Left ventricle myocardium superior (tissue), 1 donor: ENCODE results near the gene EXOC4. TPM values are rescaled to one million over a fixed set of nuclear protein-coding genes. Genes with fewer than 3 reads are reported as not detected.
"Not testable (repeated sequence)": the region's sequence is repeated elsewhere in the genome, so short reads cannot be mapped to it uniquely, and the experiment has no call there.

ENCODE experiments used
- ATAC-seq: fragments of 200-7000 bp; cut with Tn5 transposase; one replicate; pipeline ENCODE4 v1.9.1; 2020; ENCODE audit warnings: mild to moderate bottlenecking, moderate library complexity
- DNase-seq: peaks from one replicate; pipeline ENCODE4 v3.0.0-alpha.2; 2020
- intact Hi-C: fragments of 100-400 bp; cut with micrococcal nuclease; formaldehyde crosslinking; loops from one replicate; pipeline ENCODE4 v1.11.0; 2022
- total RNA-seq: library from RNA; stranded (reverse); fragmentation: NEBNext Ultra II Directional; extraction: Animal tissue kit (Norgen Biotek cat#: 25700); gene quantifications from one replicate; pipeline ENCODE4 v1.2.1, GENCODE V29; 2021
- donor health status: DM: no; HTN: yes; CAD: no; lungs with severe emphysema.

The EXOC4 gene
- total RNA-seq, 1 donor from 2014 or later, result 38.4 TPM

DNA sequence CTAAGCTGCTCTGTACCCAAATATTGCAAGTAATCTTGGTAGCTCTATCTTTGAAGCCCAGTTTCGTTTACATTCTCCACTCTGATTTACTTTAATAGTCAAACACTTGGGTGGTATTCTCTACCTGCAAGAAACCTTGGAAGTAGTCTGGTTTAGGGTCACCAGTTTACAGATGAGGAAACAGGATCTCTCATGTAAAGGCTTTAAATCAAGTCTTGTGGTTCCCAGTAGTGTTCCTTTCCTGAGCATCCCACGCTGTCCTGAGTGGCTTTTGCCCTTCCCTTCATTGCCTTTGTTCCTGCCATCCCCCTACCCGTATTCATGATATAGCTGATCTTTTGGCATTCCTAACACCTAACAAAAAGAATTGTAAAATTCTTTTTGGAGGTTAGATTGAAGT is 20.3 kb downstream of the EXOC4 start:
- intact Hi-C loops, result no loop called here
- ATAC-seq (no peak), DNase-seq (no peak)

DNA sequence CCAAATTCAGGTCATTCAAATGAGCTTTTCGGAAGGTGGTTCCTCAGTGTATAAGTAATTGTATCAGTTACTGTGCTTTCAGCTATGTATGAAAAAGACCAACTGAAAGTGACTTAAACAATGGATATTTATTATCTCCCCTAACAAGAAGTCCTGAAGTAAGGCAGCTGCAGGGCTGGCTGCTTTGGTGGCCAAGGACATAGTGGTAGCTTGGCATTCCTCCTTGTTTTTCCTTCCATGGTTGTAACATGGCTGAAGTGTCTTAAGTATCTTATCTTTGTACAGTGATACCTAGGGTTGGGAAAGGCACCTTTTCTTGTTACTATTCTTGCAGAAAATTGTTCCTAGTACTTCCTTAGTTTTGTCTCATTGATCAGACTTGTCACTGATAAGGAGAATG is 21.4 kb downstream of the EXOC4 start:
- intact Hi-C loops, result no loop called here
- ATAC-seq, result no peak
- DNase-seq, result no peak

DNA sequence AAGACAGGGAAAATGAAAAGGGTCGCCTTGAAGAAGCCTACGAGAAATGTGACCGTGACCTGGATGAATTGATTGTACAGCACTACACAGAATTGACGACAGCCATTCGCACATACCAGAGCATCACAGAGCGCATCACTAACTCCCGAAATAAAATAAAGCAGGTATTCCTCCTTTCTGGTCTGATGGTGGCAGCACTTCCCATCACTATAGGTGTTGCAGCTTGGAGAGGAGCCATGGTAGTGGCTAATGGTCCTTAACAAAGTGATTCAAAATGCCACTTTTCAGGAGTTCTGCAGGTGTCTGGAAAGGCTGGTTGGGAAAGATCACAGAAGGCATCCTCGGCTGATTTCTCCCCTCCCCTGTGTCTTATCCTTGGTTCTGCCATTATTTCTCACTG is 22.1 kb downstream of the EXOC4 start:
- ATAC-seq, result no peak
- no peak for DNase-seq
- intact Hi-C loops, result no loop called here

DNA sequence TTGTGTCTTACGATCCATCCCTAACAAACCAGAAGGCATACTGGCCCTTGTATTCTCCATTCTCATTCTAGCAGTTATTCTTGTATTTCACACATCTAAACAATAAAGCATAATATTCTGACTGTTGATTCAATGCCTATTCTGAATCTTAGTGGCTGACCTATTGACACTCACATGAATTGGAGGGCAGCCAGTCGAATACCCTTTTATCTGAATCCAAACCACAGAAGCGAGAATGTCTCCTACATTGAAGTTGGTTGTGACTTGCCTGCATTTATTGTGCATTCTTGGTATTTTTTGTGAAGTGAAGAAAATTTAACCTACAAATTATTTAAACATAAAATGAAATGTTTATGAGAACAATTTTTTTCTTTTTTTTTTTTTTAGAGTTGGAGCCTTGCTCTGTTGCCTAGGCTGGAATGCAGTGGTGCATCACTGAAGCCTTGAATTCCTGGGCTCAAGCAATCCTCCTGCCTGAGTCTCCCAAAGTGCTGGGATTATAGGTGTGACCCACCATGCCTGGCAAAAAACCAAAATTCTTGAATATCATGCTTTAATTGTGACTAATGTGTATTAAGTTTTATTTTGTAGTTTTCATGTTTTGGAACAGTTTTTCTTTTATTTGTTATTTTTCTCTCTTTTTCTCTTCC is 22.7 kb downstream of the EXOC4 start:
- DNase-seq (no peak), ATAC-seq (no peak)
- intact Hi-C loops, result no loop called here

DNA sequence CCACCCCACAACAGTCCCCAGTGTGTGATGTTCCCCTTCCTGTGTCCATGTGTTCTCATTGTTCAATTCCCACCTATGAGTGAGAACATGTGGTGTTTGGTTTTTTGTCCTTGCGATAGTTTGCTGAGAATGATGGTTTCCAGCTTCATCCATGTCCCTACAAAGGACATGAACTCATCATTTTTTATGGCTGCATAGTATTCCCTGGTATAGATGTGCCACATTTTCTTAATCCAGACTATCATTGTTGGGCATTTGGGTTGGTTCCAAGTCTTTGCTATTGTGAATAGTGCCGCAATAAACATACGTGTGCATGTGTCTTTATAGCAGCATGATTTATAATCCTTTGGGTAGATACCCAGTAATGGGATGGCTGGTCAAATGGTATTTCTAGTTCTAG is 26.1 kb downstream of the EXOC4 start:
- ATAC-seq, intact Hi-C loops, DNase-seq: not testable (repeated sequence)

DNA sequence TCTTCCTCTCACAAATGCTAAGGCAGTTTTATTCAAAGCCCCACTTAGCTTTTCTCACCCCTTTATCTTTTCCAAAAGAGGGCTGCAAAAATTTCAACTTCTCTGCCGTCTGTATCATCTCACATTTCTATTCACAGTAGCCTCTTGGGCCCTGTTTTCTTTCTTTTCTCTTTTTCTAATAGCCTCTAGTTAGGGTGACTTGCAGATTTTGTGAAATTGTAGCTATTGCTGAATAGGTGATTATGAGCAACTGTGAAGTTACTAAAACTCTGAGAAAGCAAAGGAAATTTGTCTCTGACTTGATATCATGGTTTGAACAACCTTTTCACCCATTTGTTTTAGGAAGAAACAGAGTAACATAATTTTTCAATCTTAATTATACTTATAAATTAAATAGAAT is 29.2 kb downstream of the EXOC4 start:
- intact Hi-C loops, result no loop called here
- ATAC-seq (no peak), DNase-seq (no peak)

DNA sequence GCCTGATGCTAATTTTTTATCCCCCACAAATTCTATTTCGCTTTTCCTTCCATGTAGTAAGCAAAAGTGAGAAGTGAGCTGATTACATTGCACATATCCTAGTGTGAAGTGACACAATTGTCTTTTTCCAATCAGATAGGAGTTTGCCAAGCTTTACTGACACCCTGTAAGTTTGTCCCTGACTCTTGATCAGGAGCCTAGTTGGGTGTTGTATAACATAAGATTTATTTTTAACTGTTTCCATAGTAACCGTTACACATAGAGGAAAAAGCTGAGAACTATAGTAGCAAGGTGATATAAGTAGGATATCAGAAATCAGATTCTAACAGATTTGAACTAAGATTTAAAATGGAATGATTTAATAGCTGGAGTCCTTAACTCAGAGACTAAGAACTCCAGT is 31.2 kb downstream of the EXOC4 start:
- DNase-seq (no peak), ATAC-seq (peak; percentile 67)
- intact Hi-C loops, result no loop called here

DNA sequence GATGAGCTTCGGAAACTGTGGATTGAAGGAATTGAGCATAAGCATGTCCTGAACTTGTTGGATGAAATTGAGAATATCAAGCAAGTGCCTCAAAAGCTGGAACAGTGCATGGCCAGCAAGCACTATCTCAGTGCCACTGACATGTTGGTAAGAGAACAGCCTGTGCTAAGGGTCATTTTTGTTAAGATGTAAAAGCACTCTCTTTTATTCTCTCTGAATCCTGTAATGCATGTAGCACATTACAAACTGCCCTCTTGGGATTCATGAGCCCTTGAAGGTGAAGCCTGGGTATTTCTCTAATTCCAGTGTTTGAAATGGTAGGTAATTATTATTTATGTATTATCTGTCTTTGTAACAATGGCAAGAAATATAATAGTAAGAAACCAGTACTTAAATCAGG is 36.1 kb downstream of the EXOC4 start:
- intact Hi-C loops, result no loop called here
- DNase-seq (no peak), ATAC-seq (no peak)

DNA sequence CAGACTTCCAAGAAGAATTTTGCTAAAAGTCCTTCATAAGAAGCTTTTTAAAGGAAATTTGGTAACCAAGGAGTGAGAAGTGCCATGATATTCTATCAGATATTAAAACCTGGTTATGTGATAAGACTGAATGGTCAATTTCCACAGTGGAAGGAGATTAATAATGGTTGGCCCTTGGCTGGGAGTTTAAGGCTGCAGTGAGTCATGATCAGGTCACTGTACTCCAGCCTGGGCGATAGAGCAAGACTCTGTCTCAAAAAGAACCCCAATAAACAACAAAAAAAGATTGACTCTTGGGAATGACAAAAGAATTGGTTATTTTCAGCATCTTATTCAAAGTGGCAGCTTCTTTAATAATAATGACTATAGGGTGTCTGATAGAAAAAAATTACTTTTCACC is 37.2 kb downstream of the EXOC4 start:
- intact Hi-C loops, result no loop called here
- ATAC-seq (no peak), DNase-seq (no peak)

DNA sequence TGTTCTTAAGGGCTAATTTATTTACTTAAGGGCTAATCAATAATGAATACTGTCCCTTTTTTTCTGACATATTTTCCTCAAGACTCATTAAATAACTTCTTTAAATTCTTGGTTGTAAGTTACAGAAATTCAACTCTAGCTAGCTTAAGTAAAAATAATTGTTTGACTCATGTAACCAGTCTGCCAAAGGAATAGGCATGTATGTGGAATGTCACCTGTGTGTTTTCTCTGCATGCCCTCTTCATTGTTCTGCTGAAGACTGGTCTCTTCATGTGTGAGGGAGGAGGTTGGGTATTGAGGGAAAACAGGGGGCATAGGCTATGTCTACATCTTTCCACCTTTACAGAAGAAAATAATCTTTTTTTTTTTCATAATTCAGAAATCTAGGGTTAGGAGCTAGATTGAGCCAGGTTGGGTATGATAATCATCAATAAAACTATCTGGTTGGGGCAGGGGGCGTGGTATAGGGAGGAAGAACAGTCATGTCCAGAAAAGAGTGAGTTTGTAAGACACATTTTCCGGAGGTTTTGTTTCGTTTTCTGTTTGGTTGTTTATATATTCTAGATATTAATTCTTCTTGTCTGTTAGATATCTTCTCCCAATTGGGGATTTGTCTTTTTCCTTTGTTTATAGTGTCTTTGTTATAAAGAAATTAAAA is 37.9 kb downstream of the EXOC4 start:
- DNase-seq (no peak), ATAC-seq (no peak)
- intact Hi-C loops, result no loop called here

DNA sequence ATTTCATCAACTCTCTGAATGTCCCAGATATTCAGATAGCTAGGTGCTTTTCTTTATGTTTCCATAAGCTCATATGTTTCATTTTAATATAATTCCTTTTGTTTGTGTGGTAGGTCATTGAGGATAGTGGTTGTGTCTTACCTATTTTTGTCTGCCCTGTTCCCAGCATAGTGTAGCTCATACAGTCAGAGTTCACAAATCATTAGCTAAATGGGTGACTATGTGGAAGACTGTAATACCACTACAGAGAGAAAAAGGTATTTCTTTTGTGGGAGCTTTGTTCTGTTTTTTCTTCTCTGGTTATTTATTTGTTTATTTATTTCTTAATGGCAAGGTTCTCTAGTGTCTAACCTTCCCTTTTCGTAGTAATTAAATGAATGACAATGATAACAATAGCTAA is 39.8 kb downstream of the EXOC4 start:
- DNase-seq (no peak), ATAC-seq (no peak)
- intact Hi-C loops, result no loop called here

DNA sequence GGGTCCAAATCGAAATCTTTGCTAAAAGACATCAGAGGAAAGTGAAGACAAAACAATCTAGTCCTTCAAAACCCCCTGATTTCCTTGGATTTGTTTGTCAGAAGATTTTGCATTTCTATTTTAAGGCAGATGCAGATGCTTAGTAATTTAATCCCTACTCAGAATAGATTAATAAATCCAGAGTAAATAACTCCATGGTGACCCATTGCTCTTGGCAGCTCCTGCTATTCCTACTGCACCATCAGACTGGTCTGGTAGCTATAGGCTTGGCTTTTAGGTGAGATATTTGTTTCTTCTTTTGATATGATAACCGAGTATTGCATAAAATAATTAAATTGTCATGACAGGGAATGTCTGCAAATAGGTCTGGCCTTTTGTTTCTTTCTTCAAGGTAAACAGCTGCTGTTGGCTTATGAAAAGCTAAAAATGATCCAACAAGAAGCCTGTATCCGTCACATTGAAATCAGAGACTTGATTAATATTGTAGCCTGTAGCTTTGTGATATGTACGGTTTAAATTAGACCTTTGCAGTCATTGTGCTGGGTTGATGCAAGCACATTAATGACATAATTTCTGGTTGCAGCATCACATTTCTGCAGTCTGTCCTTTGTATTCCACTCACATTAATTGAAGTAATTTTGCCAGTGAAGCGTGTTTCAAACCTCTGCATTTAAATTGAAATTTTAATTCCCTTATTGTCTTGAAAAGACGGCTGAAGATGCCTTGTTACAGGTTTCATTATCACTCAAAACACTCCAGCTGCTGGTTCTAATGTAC is 40.7 kb downstream of the EXOC4 start:
- ATAC-seq, result no peak
- intact Hi-C loops, result no loop called here
- DNase-seq, result no peak

DNA sequence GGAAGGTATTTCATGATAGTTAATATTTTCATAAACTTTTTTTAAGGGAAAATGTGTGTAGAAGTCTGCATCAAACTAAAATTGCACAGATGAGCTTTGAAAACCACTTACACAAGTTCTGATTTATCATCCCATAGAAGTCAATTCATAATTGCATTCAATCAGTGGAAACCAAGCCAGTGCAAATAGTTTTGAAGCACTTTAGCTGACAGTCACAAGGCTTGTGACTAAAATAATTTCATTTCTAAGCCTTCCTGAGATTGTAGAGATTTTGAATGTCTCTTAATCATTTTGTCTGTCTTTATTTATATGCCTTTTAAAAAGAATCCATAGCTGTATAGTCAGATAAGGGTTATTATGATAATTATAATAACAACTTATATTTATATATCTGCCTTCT is 41.4 kb downstream of the EXOC4 start:
- intact Hi-C loops, result no loop called here
- ATAC-seq, result no peak
- no peak for DNase-seq

DNA sequence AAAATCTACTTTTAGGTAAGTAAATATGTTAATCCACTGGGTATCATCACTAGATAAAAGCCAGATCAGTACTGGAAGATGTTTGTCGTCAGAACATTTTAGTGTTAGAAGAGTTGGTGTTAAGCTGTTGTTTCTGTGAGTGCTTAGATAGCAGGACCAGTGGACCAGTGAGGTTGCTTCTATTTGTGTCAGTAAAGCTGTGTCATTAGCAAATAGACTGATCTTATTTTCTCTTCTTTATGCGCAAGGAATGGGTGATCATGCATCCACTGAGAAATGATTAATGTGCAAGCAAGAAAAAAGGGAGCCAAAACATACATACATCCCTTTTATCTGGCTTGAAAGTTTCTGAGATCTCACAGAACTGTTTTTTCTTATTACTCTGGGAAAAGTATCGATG is 42.6 kb downstream of the EXOC4 start:
- ATAC-seq, result no peak
- intact Hi-C loops, result no loop called here

DNA sequence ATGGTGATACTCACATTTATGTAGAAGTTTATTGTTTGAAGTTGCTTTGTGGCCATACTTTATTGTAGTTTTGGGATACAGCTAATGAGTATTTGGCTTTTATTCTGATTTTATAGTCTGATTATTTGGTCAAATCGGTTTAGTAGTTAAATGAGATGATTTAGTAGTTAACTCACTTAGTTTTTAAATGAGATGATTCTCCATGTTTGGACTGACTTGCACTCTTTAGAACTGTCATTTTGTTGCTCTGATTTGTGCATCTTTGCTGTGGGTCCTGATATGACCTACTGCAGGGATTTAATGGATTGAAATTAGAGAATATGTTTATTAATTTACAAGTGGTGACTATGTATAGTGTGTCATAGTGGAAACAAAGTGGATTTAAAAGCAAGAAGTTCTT is 44.2 kb downstream of the EXOC4 start:
- DNase-seq, result no peak
- intact Hi-C loops, result no loop called here
- ATAC-seq, result no peak

More for the DNA sequence above, 42.6 kb downstream of the EXOC4 start:
- no peak for DNase-seq

DNA sequence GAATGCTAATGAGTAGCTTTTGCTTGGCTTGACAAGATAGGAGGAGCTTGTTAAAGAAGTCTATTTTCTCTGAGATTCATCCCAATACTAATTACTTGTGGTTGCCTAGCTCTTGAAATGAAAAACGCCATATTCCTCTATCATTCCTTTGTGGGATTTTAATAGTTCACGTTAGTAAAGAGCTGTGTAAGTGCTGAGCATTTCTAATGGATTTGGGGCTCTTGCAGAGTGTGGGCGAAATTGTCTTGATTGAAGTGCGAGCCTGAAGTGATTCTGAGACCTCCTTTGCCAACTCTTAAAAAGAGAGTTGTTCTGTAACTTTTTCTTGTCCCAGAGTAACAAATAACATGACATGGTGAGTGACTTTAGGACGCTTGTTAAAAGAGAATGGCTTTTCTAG is 45.2 kb downstream of the EXOC4 start:
- no peak for DNase-seq
- ATAC-seq, result no peak
- intact Hi-C loops, result no loop called here

DNA sequence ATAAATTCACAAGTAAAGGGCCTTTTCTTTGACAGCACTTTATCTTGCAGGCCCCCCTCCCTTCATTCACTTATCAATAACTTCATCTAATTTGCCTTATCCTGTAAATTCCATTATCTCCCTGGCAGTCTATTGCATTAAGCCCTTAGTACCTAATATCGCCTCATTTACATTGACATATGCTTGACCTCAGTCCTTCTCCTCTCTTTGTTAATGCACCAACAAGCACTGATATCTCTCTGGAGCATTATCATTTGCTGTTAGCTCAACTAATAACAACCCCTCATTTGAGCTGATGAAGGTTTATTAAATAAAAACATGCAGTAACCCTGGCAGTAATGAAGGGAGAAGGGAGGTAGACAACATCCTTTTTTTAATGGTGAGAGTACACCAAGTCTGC is 46.8 kb downstream of the EXOC4 start:
- DNase-seq (no peak), ATAC-seq (no peak)
- intact Hi-C loops, result no loop called here

DNA sequence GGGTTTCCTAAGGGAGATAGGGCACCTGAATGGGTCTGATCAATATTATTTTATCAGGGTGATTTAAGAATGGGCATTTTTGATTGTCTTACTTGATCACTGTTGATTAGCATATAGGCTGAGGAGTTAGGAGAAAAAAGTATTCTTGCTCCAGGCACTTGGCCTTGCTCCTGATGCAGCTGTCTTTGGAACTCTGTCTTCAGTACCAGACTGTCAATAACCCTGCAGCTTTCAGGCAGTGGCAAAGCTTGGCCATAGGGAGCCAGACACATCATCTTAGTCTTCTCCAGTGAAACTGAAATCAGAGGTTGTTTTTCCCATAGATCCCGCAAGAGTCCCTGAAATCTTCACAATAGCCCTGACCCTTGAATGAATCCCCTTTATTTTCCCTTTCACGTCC is 47.2 kb downstream of the EXOC4 start:
- DNase-seq, result no peak
- intact Hi-C loops, result no loop called here
- no peak for ATAC-seq

DNA sequence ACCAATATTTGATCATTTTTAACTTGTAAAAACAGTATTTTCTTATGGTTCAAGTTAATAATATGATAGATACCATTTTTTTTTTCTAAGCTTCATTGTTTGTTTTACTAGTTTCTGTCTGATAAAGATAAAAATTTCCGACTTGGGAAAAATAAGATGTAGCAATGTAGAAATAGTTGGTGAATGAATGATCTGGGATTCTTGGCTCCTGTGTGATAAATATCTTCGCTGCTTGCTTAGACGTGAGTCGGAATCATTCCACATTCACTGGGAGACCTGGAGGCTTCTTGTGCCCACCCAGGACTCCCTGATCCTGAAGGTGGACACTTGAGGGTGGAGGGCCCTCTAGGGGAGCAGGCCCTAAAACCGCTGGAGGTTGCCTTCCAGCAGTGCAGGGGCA is 47.9 kb downstream of the EXOC4 start:
- ATAC-seq (no peak), DNase-seq (no peak)
- intact Hi-C loops, result no loop called here

DNA sequence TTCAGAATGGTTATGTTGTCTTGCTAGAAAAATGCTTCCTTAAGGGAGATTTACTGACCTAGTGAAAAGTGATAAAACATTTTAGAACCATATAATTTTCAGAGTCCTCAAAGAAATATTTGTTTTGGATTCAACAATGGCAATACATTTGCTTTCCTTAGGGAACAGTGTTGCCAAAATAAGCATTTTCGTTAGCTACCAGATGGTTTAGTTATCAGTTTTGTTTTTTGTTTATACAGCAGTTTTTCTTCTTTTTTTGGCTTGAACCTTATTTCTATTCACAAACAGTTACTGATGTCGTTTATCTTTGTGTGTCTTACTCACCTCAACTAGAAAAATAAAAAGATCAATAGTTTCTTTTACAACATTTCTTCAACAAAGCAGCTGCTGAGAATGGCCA is 48.6 kb downstream of the EXOC4 start:
- no peak for ATAC-seq
- intact Hi-C loops, result no loop called here
- DNase-seq, result no peak

DNA sequence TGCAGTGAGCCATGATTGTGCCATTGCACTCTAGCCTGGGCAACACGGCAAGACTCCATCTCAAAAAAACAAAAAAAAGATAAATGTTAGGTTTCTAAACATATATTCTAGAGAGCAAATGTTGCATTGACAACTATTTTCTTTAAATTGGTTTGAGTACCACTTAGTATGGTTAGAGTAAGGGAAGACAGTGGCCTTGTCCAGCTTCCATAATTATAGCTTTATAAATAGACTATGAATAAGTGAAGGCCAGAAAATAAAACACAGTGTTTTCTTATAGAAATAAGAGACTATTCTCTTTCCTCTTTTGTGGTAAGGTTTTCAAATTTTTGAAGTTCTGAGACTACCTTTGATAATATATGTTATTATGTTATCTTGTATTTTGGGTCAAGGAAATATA is 50.5 kb downstream of the EXOC4 start:
- intact Hi-C loops, result no loop called here
- DNase-seq (no peak), ATAC-seq (no peak)
